Measurements from ENCODE around the gene SLC52A1. TPM values are rescaled to one million over a fixed set of nuclear protein-coding genes. Genes with fewer than 3 reads are reported as not detected.

The SLC52A1 gene
- total RNA-seq, 1 donor from 2014 or later: 0.49 TPM

- intact Hi-C loops (cut with DNase I): no loop called here
These were observed 7.2 kb upstream of the SLC52A1 start for GRCh38 chr17:5042157-5043022.

GRCh38 chr17:5034651-5035050, 575 bp downstream of the SLC52A1 start:
- intact Hi-C loops (cut with DNase I): loop anchor here (10.0 kb wide), 1 partner anchor 50 kb away; the partner anchor contains the start of gene CAMTA2
- Histone ChIP-seq H3K27ac (no peak overlapping the region), H3K4me1 (peaks cover 8% of the 10 kb centered on the region), H3K4me3 (no peak overlapping the region), H3K36me3 (no peaks in the 10 kb centered on the region), H3K9me3 (no peaks in the 10 kb centered on the region), H3K27me3 (no peaks in the 10 kb centered on the region)
- no peak for DNase-seq (ENCODE audit: extremely low spot score in 2 of 2)
- TF ChIP-seq CTCF (IDR thresholded peaks at IDR 0.05) (no peak), POLR2AphosphoS5 (IDR thresholded peaks at IDR 0.05; ENCODE audit: insufficient read depth in 1 of 2, low read depth in 1 of 2) (no peak), POLR2A (IDR thresholded peaks at IDR 0.05) (no peak)

More at GRCh38 chr17:5042157-5043022, 7.2 kb upstream of the SLC52A1 start:
- no peak for DNase-seq (ENCODE audit: extremely low spot score in 2 of 2)
- no peak overlapping the region for H3K27ac ChIP-seq
- H3K27me3 ChIP-seq: no peaks in the 10 kb centered on the region
- H3K36me3 ChIP-seq: no peaks in the 10 kb centered on the region
- H3K4me3 ChIP-seq: no peak overlapping the region
- no peak for TF ChIP-seq POLR2AphosphoS5 (IDR thresholded peaks at IDR 0.05; ENCODE audit: insufficient read depth in 1 of 2, low read depth in 1 of 2)
- TF ChIP-seq POLR2A (IDR thresholded peaks at IDR 0.05): no peak
- no peak for TF ChIP-seq CTCF (IDR thresholded peaks at IDR 0.05)
- no peaks in the 10 kb centered on the region for H3K9me3 ChIP-seq
- H3K4me1 ChIP-seq: no peaks in the 10 kb centered on the region

GRCh38 chr17:5034063-5034462, 1.2 kb downstream of the SLC52A1 start:
- no peak for TF ChIP-seq CTCF (IDR thresholded peaks at IDR 0.05)
- no peak for TF ChIP-seq POLR2AphosphoS5 (IDR thresholded peaks at IDR 0.05; ENCODE audit: insufficient read depth in 1 of 2, low read depth in 1 of 2)
- no peak for TF ChIP-seq POLR2A (IDR thresholded peaks at IDR 0.05)
- intact Hi-C loops (cut with DNase I): loop anchor here (10.0 kb wide), 1 partner anchor 49 kb away; the partner anchor contains the start of gene CAMTA2

GRCh38 chr17:5033352-5034015, 1.7 kb downstream of the SLC52A1 start:
- Histone ChIP-seq H3K36me3 (no peaks in the 10 kb centered on the region), H3K9me3 (no peaks in the 10 kb centered on the region), H3K27ac (no peak overlapping the region), H3K4me3 (no peak overlapping the region), H3K27me3 (no peaks in the 10 kb centered on the region), H3K4me1 (peaks cover 8% of the 10 kb centered on the region)
- intact Hi-C loops (cut with DNase I): loop anchor here (10.0 kb wide), 1 partner anchor 49 kb away; the partner anchor contains the start of gene CAMTA2
- DNase-seq (ENCODE audit: extremely low spot score in 2 of 2): no peak
- TF ChIP-seq CTCF (IDR thresholded peaks at IDR 0.05) (no peak), POLR2A (IDR thresholded peaks at IDR 0.05) (no peak), POLR2AphosphoS5 (IDR thresholded peaks at IDR 0.05; ENCODE audit: insufficient read depth in 1 of 2, low read depth in 1 of 2) (no peak)

More at GRCh38 chr17:5034063-5034462, 1.2 kb downstream of the SLC52A1 start:
- no peak overlapping the region for H3K4me3 ChIP-seq
- H3K36me3 ChIP-seq: no peaks in the 10 kb centered on the region
- no peak overlapping the region for H3K27ac ChIP-seq
- no peaks in the 10 kb centered on the region for H3K9me3 ChIP-seq
- no peaks in the 10 kb centered on the region for H3K27me3 ChIP-seq
- no peak for DNase-seq (ENCODE audit: extremely low spot score in 2 of 2)
- H3K4me1 ChIP-seq: peaks cover 8% of the 10 kb centered on the region

All from vagina (tissue), 2 donors.